ENCODE data around the gene RPUSD1.

DNA sequence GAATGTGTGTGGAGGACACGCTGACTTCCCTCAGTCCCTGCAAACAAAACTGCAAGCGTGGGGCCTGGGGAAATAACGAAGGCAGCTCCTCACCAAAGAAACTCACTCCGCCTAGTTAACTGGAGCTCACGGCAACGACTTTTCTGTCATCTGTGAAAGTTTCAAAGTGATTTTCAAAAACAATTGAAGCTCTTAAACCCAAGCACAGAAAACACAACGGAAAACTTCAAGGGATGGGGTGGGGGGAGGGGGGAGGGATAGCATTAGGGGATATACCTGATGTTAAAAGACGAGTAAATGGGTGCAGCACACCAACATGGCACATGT is 15.5 kb upstream of the RPUSD1 start:
- TF ChIP-seq POLR2AphosphoS5 (IDR thresholded peaks at IDR 0.05; ENCODE audit: low read depth, low read length): no peak
- TF ChIP-seq CTCF (IDR thresholded peaks at IDR 0.05): no peak
- TF ChIP-seq, protein P1, sequence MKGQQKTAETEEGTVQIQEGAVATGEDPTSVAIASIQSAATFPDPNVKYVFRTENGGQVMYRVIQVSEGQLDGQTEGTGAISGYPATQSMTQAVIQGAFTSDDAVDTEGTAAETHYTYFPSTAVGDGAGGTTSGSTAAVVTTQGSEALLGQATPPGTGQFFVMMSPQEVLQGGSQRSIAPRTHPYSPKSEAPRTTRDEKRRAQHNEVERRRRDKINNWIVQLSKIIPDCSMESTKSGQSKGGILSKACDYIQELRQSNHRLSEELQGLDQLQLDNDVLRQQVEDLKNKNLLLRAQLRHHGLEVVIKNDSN (IDR thresholded peaks at IDR 0.05; ENCODE audit: borderline replicate concordance, low read depth): no peak
- no peak for TF ChIP-seq YY1 (IDR thresholded peaks at IDR 0.05; ENCODE audit: low read depth)
- no peak for TF ChIP-seq REST (IDR thresholded peaks at IDR 0.05; ENCODE audit: low read depth, low read length)
- no peak for TF ChIP-seq TAF1 (IDR thresholded peaks at IDR 0.05; ENCODE audit: borderline replicate concordance, low read depth, low read length)
- no peak for TF ChIP-seq MXI1 (IDR thresholded peaks at IDR 0.05; ENCODE audit: low read depth, low read length)
- TF ChIP-seq GABPA (IDR thresholded peaks at IDR 0.05; ENCODE audit: low read depth): no peak
- TF ChIP-seq SIN3A (IDR thresholded peaks at IDR 0.05; ENCODE audit: borderline replicate concordance, low read depth, low read length): no peak
